HG03442 (cell line): ENCODE measurements around the gene CRIP2.

Experiments
- ATAC-seq: cut with Tn5 transposase; IDR thresholded peaks from one replicate; pipeline ENCODE4 v1.9.1; 2021; ENCODE audit warnings: mild to moderate bottlenecking, moderate library complexity; ENCODE audit not compliant: unreplicated experiment

CRIP2 gene

GRCh38 chr14:105475269-105476096, 862 bp downstream of the CRIP2 start:
- no peak for ATAC-seq

GRCh38 chr14:105476097-105476830, 1.6 kb downstream of the CRIP2 start:
- ATAC-seq, result no peak

- no peak for ATAC-seq
Measured at GRCh38 chr14:105476831-105477659, 2.4 kb downstream of the CRIP2 start.

GRCh38 chr14:105477660-105478397, 3.2 kb downstream of the CRIP2 start:
- ATAC-seq, result no peak

GRCh38 chr14:105478398-105479251, 4.0 kb downstream of the CRIP2 start:
- ATAC-seq, result no peak

GRCh38 chr14:105479431-105480158, 5.0 kb downstream of the CRIP2 start:
- no peak for ATAC-seq

- ATAC-seq, result no peak
Measured at GRCh38 chr14:105480199-105480746, 5.7 kb downstream of the CRIP2 start.

- peak; percentile 44 for ATAC-seq
Measured at GRCh38 chr14:105480807-105481801, 6.5 kb downstream of the CRIP2 start.

- peak; percentile 43 for ATAC-seq
Measured at GRCh38 chr14:105481886-105482457, 7.4 kb downstream of the CRIP2 start.

GRCh38 chr14:105482486-105483110, 8.0 kb downstream of the CRIP2 start:
- no peak for ATAC-seq

GRCh38 chr14:105483300-105484068, 8.9 kb downstream of the CRIP2 start:
- ATAC-seq, result no peak

- no peak for ATAC-seq
Measured at GRCh38 chr14:105484069-105484996, 9.7 kb downstream of the CRIP2 start.

GRCh38 chr14:105484997-105485393, 10.4 kb downstream of the CRIP2 start:
- no peak for ATAC-seq

GRCh38 chr14:105485739-105486162, 11.1 kb downstream of the CRIP2 start:
- no peak for ATAC-seq
